Heart left ventricle (tissue), 13 donors: ENCODE results near the gene MED15.

Source experiments
- CTCF ChIP-seq, 12 donors: fragments of 200-600 bp; sonication (generic) in 4 of 12; IDR thresholded peaks; one replicate each; pipeline versions ENCODE4 v1.5.0 to v1.8.0; 2018 to 2022; ENCODE audit warnings: antibody characterized with exemption in 12 of 12, mild to moderate bottlenecking in 5 of 12
- POLR2A ChIP-seq, 2 donors: fragments of 450-650 bp; IDR thresholded peaks; one replicate each; pipeline ENCODE4 v1.6.1; 2017; ENCODE audit warnings: antibody characterized with exemption in 2 of 2, mild to moderate bottlenecking in 2 of 2, moderate library complexity in 2 of 2
- donor health status: ischemic (EF 13 %, LVEDD 7.1; RV severe dilation, severe dysfunction).
- donor health status: DM: no; HTN: yes; CAD: no.
- donor health status: DM: no; HTN: no; CAD: no.
- donor health status: ischemic (EF 25% LVEDD 6.9; RV normal size, moderate dysfunction).
- donor health status: ischemic (EF 25% LVEDD 5.7; RV mildly dilated, moderate dysfunction).
- donor health status: ischemic (EF 35%, LVEDD 5.7; RV mildly dilated, moderate dysfunction).
- donor health status: nonischemic (EF 11% LVEDD 7.7; RV severe dilation, severe dysfunction).
- donor health status: DM: yes; HTN: yes; CAD: no.
- donor health status: PGD.
- donor health status: ischemic (EF 29% LVEDD 5.4; RV normal size, mild dysfunction).
- donor health status: nonischemic (EF 23%, LVEDD 6.1; RV moderate dilation, normal function).

- TF ChIP-seq POLR2A (IDR thresholded peaks at IDR 0.05) (no peak), CTCF (IDR thresholded peaks at IDR 0.05) (no peak)
These were observed 72.8 kb downstream of the MED15 start for GRCh38 chr22:20580179-20580578.
